Mucosa of stomach (tissue), 1 donor: ENCODE results near the gene BABAM2.
"Not testable (repeated sequence)": the region's sequence is repeated elsewhere in the genome, so short reads cannot be mapped to it uniquely, and the experiment has no call there.

Experiments used
- H3K27me3 ChIP-seq: one replicate; pipeline ENCODE4 v1.7.0; 2013; ENCODE audit warnings: mild to moderate bottlenecking, low read length; ENCODE audit not compliant: control insufficient read depth, insufficient read depth
- H3K36me3 ChIP-seq: one replicate; pipeline ENCODE4 v1.7.0; 2013; ENCODE audit warnings: low read length; ENCODE audit not compliant: control insufficient read depth, insufficient read depth
- H3K4me1 ChIP-seq: one replicate; pipeline ENCODE4 v1.7.0; 2013; ENCODE audit warnings: mild to moderate bottlenecking, low read length; ENCODE audit not compliant: control insufficient read depth, insufficient read depth
- H3K4me3 ChIP-seq: one replicate; pipeline ENCODE4 v1.7.0; 2013; ENCODE audit warnings: low read length
- H3K9ac ChIP-seq: one replicate; pipeline ENCODE4 v1.7.0; 2013; ENCODE audit warnings: mild to moderate bottlenecking, low read length, moderate library complexity
- H3K9me3 ChIP-seq: one replicate; pipeline ENCODE4 v1.7.0; 2013; ENCODE audit warnings: mild to moderate bottlenecking, low read length, moderate library complexity; ENCODE audit not compliant: control insufficient read depth
- donor health status: Pancreatic carcinoma.

BABAM2 gene

DNA sequence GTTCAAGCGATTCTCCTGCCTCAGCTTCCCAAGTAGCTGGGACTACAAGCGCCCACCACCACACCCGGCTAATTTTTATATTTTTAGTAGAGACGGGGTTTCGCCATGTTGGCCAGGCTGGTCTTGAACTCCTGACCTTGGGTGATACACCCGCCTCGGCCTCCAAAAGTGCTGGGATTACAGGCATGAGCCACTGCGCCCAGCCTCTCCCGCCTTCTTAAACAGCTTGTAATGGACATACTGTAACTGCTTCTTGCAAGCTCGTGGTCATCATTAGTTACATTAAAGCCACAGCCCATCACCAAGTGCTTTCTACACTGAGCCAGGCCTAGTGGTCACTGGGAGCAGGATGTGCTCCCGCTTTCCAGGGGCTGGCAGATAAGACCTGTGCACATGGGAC lies 444.7 kb downstream of the BABAM2 start:
- not testable (repeated sequence) for H3K9ac ChIP-seq, H3K4me3 ChIP-seq, H3K36me3 ChIP-seq, H3K27me3 ChIP-seq, H3K9me3 ChIP-seq
- peaks cover 18% of the 10 kb centered on the region for H3K4me1 ChIP-seq

DNA sequence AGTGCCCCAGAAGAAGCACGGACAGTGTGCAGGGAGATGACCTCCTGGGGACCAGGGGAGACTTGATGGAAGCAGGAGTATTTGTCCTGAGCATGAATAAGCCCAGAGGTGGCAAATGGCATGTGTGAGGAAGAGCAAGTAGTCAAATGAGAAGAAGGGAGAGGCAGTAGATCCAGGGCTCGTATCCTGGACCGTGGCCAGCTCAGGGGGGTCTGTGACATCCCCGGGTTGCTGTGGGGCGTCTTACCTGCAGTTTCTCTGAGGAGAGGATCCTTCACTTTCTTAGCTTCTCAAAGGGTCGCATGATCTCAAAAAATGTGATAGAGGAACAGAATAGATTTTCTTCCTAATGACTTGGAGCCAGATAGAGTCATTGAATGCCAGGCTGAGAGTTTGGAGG lies 445.1 kb downstream of the BABAM2 start:
- Histone ChIP-seq H3K36me3 (no peaks in the 10 kb centered on the region), H3K4me3 (no peak overlapping the region), H3K27me3 (no peaks in the 10 kb centered on the region), H3K4me1 (peaks cover 21% of the 10 kb centered on the region), H3K9ac (no peak overlapping the region), H3K9me3 (no peaks in the 10 kb centered on the region)

DNA sequence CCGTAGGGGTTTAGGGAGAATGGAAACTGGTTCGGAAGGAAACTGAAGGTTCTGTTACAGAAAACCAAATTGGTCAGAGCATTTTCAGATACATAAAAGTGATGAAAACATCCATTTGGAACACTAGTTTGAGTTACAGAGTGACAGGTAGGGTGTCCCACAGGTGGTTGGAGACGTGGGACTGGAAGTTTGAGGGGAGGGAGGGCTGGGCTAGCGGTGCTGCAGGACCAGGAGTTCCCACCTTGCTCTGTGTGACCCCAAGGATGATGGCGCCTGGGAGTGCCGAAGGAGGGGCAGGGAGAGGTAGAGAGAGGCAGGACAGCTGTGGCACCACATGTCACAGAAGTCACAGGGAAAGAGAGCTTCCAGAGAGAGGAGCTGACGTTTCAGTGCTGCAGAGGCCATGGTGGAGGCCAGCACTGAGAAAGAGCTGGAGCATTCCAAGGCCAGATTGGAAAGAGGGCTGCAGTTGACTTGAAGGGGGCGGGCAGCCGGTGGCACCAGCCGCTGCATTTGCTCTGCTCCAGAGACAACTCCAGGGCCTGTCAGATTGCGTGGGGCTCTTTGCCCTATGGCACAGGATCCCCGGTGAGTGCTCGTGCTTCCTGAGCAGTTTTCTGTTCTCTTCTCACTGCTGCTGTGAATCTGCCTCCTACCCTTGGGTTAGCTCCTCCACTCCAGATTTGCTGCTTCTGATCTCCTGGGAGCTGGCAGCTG lies 445.9 kb downstream of the BABAM2 start:
- no peak overlapping the region for H3K4me3 ChIP-seq
- no peaks in the 10 kb centered on the region for H3K9me3 ChIP-seq
- peaks cover 28% of the 10 kb centered on the region for H3K4me1 ChIP-seq
- H3K9ac ChIP-seq: no peak overlapping the region
- H3K36me3 ChIP-seq: no peaks in the 10 kb centered on the region
- no peaks in the 10 kb centered on the region for H3K27me3 ChIP-seq

DNA sequence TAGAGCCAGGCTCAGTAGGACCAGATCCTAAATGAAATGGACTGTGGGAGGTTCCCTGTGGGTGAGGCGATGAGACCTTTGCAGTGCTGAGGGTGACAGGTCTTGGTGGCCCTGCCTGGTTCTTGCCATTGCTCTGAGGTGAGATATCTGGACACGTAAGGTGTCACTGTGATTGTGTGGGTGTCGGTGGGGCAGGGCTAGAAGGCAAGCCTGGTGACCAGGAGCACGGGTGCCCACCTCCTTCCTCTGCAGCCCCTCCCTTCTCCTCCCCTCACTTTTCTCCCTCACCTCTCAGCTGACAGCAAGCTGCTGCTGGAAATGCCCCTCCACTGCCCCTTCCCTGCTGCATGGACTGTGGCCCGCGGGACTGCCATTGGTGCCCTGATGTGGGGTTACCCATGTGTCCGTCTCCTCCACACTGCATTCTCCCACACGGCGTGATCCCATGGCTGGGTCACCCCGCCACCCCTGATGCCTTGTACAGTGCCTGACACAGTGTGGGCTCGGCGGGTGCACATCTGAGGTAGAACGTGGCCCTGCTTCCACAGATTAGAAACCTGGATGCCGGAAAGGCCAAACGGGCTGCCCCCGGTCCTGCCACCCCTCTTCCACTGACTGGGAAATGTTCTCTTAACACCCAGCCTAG lies 446.6 kb downstream of the BABAM2 start:
- peaks cover 35% of the 10 kb centered on the region for H3K4me1 ChIP-seq
- H3K4me3 ChIP-seq: no peak overlapping the region
- no peaks in the 10 kb centered on the region for H3K9me3 ChIP-seq
- no peak overlapping the region for H3K9ac ChIP-seq
- no peaks in the 10 kb centered on the region for H3K36me3 ChIP-seq
- H3K27me3 ChIP-seq: no peaks in the 10 kb centered on the region

DNA sequence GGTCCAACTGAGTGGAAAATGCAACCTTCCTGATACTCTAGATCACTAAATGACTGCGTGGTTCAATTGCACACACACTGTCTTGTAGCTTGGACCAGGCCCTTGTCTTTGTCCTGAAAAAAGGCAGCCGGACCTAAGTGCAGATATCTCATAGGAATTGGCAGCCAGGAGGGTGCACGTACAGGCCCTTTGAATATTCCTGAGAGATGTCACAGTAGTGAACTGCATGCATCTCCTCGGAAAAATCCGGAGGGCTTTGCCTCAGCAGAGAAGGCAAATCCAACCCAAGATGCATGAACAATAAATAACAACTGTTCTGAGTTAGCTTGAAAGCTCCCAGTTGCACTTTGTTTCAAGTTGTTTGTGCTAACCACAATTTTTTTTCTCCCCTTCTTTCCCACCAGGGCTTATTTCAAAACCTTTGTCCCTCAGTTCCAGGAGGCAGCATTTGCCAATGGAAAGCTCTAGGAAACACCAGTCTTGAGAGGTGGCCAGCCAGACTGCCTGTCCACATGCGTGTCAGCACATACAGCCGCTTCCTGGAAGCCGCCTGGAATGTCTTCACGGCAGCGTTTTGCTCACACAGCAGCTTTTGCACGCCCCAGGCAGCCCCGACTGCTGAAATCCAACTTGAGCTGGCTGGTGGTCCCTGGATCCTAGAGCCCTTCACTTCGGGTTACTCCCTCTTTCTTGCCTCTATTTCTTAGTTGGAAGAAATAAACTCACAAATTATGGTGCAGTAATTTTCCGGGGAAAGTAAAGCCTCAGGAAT lies 447.7 kb downstream of the BABAM2 start:
- Histone ChIP-seq H3K4me1 (peaks cover 41% of the 10 kb centered on the region), H3K36me3 (no peaks in the 10 kb centered on the region), H3K27me3 (no peaks in the 10 kb centered on the region), H3K4me3 (no peak overlapping the region), H3K9ac (no peak overlapping the region), H3K9me3 (no peaks in the 10 kb centered on the region)

DNA sequence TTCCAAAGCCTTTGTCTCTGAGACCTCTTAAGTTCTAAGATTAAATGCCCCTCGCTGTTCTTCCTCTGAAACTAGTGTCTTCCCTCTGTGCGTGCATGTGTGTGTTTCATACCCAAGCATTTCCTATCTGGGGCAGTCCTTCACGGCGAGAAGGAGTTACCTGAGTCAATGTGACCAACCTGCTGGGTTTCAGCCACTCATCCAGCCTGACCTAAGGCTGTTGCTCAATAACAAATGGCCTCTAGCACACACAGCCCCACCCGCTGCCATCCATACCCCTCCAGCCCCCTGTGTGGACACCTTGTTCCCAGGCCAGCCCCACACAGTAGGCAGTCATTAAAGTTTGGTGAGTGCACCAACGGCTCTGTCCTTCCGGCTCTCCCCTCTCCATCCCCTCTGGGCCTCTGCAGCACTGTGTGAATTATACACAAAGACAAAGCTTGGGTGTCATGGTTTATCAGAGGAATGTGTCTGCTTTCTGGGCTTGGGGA lies 448.3 kb downstream of the BABAM2 start:
- Histone ChIP-seq H3K27me3 (no peaks in the 10 kb centered on the region), H3K9ac (no peak overlapping the region), H3K4me1 (peaks cover 41% of the 10 kb centered on the region), H3K9me3 (no peaks in the 10 kb centered on the region), H3K36me3 (no peaks in the 10 kb centered on the region), H3K4me3 (no peak overlapping the region)

DNA sequence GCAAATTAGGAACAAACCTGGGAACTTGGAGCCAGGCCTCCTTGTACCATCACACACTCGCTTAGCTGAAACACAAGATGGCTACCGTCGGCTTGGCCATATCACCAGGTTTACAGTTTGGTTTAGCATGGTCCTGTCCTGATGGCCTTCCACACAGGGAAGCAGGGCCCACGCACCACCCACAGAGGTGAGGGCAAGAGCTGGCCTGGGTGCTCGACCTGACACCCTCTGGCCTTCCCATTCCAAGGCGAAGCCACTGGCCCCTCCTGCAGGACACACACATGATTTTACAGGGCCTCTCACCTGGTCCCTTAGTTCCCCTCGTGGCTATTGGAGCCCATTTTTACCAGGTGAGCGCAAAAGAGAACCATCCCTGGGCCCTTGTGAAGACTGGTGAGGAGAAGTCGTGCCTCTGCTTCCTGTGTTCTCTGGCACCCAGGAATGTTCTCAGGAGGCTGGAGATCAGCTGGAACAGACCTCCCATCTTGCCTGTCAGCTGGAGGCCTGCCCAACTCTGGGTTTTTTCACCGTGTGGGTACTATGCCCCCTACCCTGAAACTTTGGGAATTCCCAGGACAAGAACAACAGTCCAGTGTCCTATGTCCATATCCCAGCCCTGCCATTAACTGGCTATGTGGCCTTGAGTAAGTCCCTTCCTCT lies 449.1 kb downstream of the BABAM2 start:
- peaks cover 41% of the 10 kb centered on the region for H3K4me1 ChIP-seq
- no peaks in the 10 kb centered on the region for H3K9me3 ChIP-seq

DNA sequence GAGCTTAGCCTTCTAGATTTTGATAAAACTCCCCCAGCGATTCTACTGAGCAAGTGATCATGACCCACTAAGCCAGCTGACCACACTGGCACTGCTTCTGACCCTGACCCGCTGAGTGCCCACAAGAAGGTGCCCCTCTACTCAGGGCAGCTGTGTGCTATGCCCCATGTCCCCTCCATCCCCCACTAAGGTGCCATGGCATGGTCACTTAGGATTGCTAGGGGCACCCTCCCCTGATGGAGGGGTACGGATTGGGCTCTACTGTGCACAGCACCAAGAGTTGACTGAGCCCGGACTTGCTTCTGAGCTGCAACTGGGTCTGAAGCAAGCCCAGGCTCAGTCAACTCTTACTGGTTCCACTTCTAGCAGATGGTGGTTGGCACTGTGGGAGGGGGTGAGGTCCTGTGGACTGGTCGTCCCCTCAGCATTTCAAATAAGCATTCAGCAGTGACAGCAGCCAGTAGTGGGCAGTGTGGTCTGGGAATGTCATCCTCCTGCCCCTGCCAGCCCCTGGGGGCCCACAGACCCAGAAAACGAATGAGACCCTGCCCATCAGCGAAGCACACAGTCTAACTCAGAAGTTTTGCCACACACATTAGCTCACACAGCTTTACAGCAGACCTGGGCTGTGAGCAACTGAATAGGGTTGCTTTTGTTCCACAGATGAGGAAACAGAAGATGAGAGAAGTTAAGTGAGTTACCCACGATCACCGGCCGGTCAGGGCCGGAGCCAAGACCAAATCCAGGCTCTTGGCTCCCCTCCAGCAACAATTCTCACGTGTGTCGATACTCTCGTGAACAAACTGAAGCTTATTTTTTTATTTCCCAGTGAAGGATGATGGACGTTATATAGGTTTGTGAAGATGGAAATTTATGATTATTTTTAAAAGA lies 450.0 kb downstream of the BABAM2 start:
- Histone ChIP-seq H3K4me3 (no peak overlapping the region), H3K4me1 (peaks cover 41% of the 10 kb centered on the region), H3K27me3 (no peaks in the 10 kb centered on the region), H3K9me3 (no peaks in the 10 kb centered on the region), H3K36me3 (no peaks in the 10 kb centered on the region), H3K9ac (no peak overlapping the region)

More for the DNA sequence above, 449.1 kb downstream of the BABAM2 start:
- Histone ChIP-seq H3K9ac (no peak overlapping the region), H3K36me3 (no peaks in the 10 kb centered on the region), H3K27me3 (no peaks in the 10 kb centered on the region), H3K4me3 (no peak overlapping the region)

DNA sequence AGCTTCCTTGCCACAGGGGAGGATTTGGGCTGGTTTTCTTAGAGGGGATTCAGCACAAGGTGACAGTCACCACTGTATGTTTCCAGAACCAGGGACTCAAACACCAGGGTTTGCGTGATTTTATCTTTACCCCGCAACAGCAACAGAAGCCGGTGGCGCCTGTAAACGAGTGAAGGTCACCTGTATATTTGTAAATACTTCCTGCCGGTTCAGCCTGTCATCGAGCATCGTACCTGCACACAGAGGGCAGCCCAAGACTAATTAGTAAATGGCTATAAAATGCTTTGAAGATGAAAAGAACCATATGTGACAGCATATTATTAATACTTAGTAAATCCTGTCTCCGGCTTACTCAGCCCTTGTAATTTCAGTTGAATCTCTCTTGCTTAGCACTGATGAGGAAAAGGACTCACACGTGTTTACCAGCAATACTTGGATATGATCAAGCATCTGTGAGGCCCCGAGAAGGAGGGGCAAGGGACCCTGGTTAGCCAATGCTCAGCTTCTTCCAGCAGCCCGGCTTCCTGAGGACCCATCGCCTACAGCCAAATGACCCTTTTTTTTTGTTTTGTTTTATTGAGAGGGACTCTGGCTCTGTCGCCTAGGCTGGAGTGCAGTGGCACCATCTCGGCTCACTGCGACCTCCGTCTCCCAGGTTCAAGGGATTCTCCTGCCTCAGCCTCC lies 450.8 kb downstream of the BABAM2 start:
- no peak overlapping the region for H3K4me3 ChIP-seq
- no peaks in the 10 kb centered on the region for H3K9me3 ChIP-seq
- H3K9ac ChIP-seq: no peak overlapping the region
- H3K36me3 ChIP-seq: no peaks in the 10 kb centered on the region
- H3K27me3 ChIP-seq: no peaks in the 10 kb centered on the region
- H3K4me1 ChIP-seq: peaks cover 41% of the 10 kb centered on the region

DNA sequence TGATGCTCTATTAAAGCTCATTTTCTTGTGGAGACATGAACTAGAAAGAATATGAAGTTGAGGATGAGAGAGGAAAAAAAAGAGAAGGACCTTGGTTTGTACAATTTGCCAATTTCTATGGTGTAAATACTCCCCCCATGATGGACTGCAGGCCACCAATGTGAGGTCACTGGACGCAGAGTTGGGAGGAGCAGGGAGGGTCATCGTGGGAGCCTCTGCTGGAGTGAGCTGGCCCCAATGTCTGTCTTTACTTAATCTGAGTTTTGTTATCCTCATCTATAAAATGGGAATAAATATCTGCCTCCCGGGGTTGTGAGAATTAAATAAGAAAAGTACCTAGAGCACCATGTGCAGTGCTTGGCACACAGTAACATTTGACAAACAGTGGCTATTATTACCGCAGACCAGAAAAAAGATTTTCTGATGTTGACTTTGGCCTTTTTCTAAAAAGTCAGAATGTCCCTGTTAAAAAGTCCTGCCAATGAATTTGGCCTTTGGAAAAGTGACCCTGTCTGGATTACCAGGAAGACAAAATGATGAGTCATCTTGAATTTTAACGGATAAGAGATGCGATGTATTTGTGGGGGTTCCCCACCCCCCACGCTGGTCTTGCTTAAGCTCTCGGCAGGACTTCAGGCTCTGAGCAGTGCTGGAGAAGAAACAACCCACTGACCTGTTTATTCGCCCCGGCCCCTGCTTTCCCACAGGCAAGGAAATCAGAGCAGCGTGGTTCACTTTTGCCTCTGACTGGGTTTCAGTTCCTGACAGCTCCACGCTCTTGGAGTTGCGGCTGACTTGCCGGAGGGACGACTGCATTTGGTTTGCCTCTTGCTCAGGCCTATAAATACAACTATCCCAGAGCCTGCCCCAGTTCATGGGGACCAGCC lies 451.8 kb downstream of the BABAM2 start:
- peaks cover 40% of the 10 kb centered on the region for H3K4me1 ChIP-seq
- H3K9ac ChIP-seq: no peak overlapping the region
- no peak overlapping the region for H3K4me3 ChIP-seq
- no peaks in the 10 kb centered on the region for H3K27me3 ChIP-seq
- no peaks in the 10 kb centered on the region for H3K9me3 ChIP-seq
- H3K36me3 ChIP-seq: no peaks in the 10 kb centered on the region
